Central memory CD8-positive, alpha-beta T cell (primary cell): ENCODE measurements around the gene LRRFIP1.
"Not testable (repeated sequence)": the region's sequence is repeated elsewhere in the genome, so short reads cannot be mapped to it uniquely, and the experiment has no call there.

Experiments
- ATAC-seq: fragments of 150-1000 bp; cut with Tn5 transposase; replicated peaks from 2 replicates; pipeline ENCODE4 v1.10.0; 2022; ENCODE audit warnings: mild to moderate bottlenecking, moderate FRiP score, moderate number of reproducible peaks; ENCODE audit not compliant: poor library complexity, severe bottlenecking; ENCODE audit errors: extremely low read depth
- DNase-seq, 2 donors: peaks; one replicate each; pipeline ENCODE4 v3.0.0; 2021; ENCODE audit warnings: low spot score in 2 of 2
- H3K27ac Mint-ChIP-seq: one replicate; pipeline ENCODE4 v1.8.0; 2022; ENCODE audit warnings: low read depth, mild to moderate bottlenecking, moderate library complexity, mixed read lengths
- H3K27me3 Mint-ChIP-seq: one replicate; pipeline ENCODE4 v1.8.0; 2022; ENCODE audit warnings: mixed read lengths
- H3K36me3 Mint-ChIP-seq: one replicate; pipeline ENCODE4 v1.8.0; 2022; ENCODE audit warnings: mild to moderate bottlenecking, moderate library complexity, mixed read lengths; ENCODE audit not compliant: insufficient read depth
- H3K4me1 Mint-ChIP-seq: one replicate; pipeline ENCODE4 v1.8.0; 2022; ENCODE audit warnings: mixed read lengths
- H3K4me3 Mint-ChIP-seq: one replicate; pipeline ENCODE4 v1.8.0; 2022; ENCODE audit warnings: mild to moderate bottlenecking, moderate library complexity, mixed read lengths
- H3K9me3 Mint-ChIP-seq: one replicate; pipeline ENCODE4 v1.8.0; 2022; ENCODE audit warnings: mixed read lengths

The LRRFIP1 gene

GRCh38 chr2:237760506-237761502 lies 133.4 kb downstream of the LRRFIP1 start:
- Mint-ChIP-seq H3K9me3 (no peaks in the 10 kb centered on the region), H3K27me3 (no peaks in the 10 kb centered on the region), H3K4me1 (peaks cover 12% of the 10 kb centered on the region), H3K27ac (no peak overlapping the region), H3K36me3 (peaks cover 64% of the 10 kb centered on the region), H3K4me3 (no peak overlapping the region)
- ATAC-seq (no peak), DNase-seq (no peak)

GRCh38 chr2:237762291-237763182 lies 135.2 kb downstream of the LRRFIP1 start:
- DNase-seq, H3K27me3 Mint-ChIP-seq, H3K4me1 Mint-ChIP-seq, H3K4me3 Mint-ChIP-seq, H3K27ac Mint-ChIP-seq, H3K9me3 Mint-ChIP-seq, ATAC-seq: not testable (repeated sequence)
- H3K36me3 Mint-ChIP-seq, result peaks cover 55% of the 10 kb centered on the region

GRCh38 chr2:237763812-237764211 lies 136.4 kb downstream of the LRRFIP1 start:
- Mint-ChIP-seq H3K4me1 (peaks cover 6% of the 10 kb centered on the region), H3K9me3 (no peaks in the 10 kb centered on the region)

GRCh38 chr2:237765122-237765521 lies 137.7 kb downstream of the LRRFIP1 start:
- H3K36me3 Mint-ChIP-seq, result peaks cover 48% of the 10 kb centered on the region
- not testable (repeated sequence) for ATAC-seq, H3K4me1 Mint-ChIP-seq

More at GRCh38 chr2:237763812-237764211, 136.4 kb downstream of the LRRFIP1 start:
- Mint-ChIP-seq H3K4me3 (no peak overlapping the region), H3K27me3 (no peaks in the 10 kb centered on the region), H3K36me3 (peaks cover 52% of the 10 kb centered on the region), H3K27ac (no peak overlapping the region)
- DNase-seq (no peak), ATAC-seq (no peak)

GRCh38 chr2:237765875-237766274 lies 138.5 kb downstream of the LRRFIP1 start:
- Mint-ChIP-seq H3K36me3 (peaks cover 45% of the 10 kb centered on the region), H3K9me3 (no peaks in the 10 kb centered on the region), H3K4me1 (peaks cover 6% of the 10 kb centered on the region), H3K27ac (no peak overlapping the region), H3K4me3 (no peak overlapping the region), H3K27me3 (no peaks in the 10 kb centered on the region)
- no peak for ATAC-seq
- DNase-seq, result no peak

More at GRCh38 chr2:237765122-237765521, 137.7 kb downstream of the LRRFIP1 start:
- not testable (repeated sequence) for H3K27ac Mint-ChIP-seq, H3K4me3 Mint-ChIP-seq, H3K9me3 Mint-ChIP-seq, H3K27me3 Mint-ChIP-seq, DNase-seq

GRCh38 chr2:237766340-237766739 lies 139.0 kb downstream of the LRRFIP1 start:
- ATAC-seq (no peak), DNase-seq (no peak)
- Mint-ChIP-seq H3K27ac (no peak overlapping the region), H3K4me3 (no peak overlapping the region), H3K36me3 (peaks cover 44% of the 10 kb centered on the region), H3K9me3 (no peaks in the 10 kb centered on the region), H3K4me1 (peaks cover 6% of the 10 kb centered on the region), H3K27me3 (no peaks in the 10 kb centered on the region)

GRCh38 chr2:237772513-237772912 lies 145.1 kb downstream of the LRRFIP1 start:
- no peaks in the 10 kb centered on the region for H3K4me1 Mint-ChIP-seq
- no peaks in the 10 kb centered on the region for H3K27me3 Mint-ChIP-seq
- H3K4me3 Mint-ChIP-seq, result no peak overlapping the region
- no peak overlapping the region for H3K27ac Mint-ChIP-seq
- peaks cover 52% of the 10 kb centered on the region for H3K36me3 Mint-ChIP-seq
- DNase-seq (no peak), ATAC-seq (no peak)
- no peaks in the 10 kb centered on the region for H3K9me3 Mint-ChIP-seq

- no peak for ATAC-seq
- no peak for DNase-seq
- H3K36me3 Mint-ChIP-seq, result peaks cover 59% of the 10 kb centered on the region
- H3K27me3 Mint-ChIP-seq, result no peaks in the 10 kb centered on the region
- no peaks in the 10 kb centered on the region for H3K4me1 Mint-ChIP-seq
- no peaks in the 10 kb centered on the region for H3K9me3 Mint-ChIP-seq
- H3K4me3 Mint-ChIP-seq, result no peak overlapping the region
- no peak overlapping the region for H3K27ac Mint-ChIP-seq
These were observed 146.4 kb downstream of the LRRFIP1 start for GRCh38 chr2:237773826-237774225.

- Mint-ChIP-seq H3K27me3 (no peaks in the 10 kb centered on the region), H3K4me1 (no peaks in the 10 kb centered on the region), H3K36me3 (peaks cover 64% of the 10 kb centered on the region), H3K4me3 (no peak overlapping the region), H3K27ac (peak overlapping the region; percentile 50), H3K9me3 (no peaks in the 10 kb centered on the region)
- DNase-seq (no peak), ATAC-seq (no peak)
These were observed 147.6 kb downstream of the LRRFIP1 start for GRCh38 chr2:237774811-237775553.

- no peaks in the 10 kb centered on the region for H3K9me3 Mint-ChIP-seq
- no peaks in the 10 kb centered on the region for H3K27me3 Mint-ChIP-seq
- peaks cover 51% of the 10 kb centered on the region for H3K36me3 Mint-ChIP-seq
- H3K27ac Mint-ChIP-seq, result no peak overlapping the region
- ATAC-seq (no peak), DNase-seq (no peak)
- no peak overlapping the region for H3K4me3 Mint-ChIP-seq
- no peaks in the 10 kb centered on the region for H3K4me1 Mint-ChIP-seq
These were observed 152.1 kb downstream of the LRRFIP1 start for GRCh38 chr2:237779521-237779920.

- Mint-ChIP-seq H3K9me3 (no peaks in the 10 kb centered on the region), H3K4me1 (no peaks in the 10 kb centered on the region), H3K36me3 (peaks cover 41% of the 10 kb centered on the region), H3K27me3 (no peaks in the 10 kb centered on the region), H3K27ac (no peak overlapping the region), H3K4me3 (no peak overlapping the region)
- no peak for DNase-seq
- no peak for ATAC-seq
These were observed 154.8 kb downstream of the LRRFIP1 start for GRCh38 chr2:237782181-237782580.

GRCh38 chr2:237783678-237784077 lies 156.3 kb downstream of the LRRFIP1 start:
- DNase-seq, H3K4me3 Mint-ChIP-seq, H3K27me3 Mint-ChIP-seq, H3K9me3 Mint-ChIP-seq, H3K27ac Mint-ChIP-seq, H3K4me1 Mint-ChIP-seq, ATAC-seq: not testable (repeated sequence)
- H3K36me3 Mint-ChIP-seq, result peaks cover 30% of the 10 kb centered on the region
